PFSK-1 (cell line): Measurements from ENCODE around the gene TNS3.

Experiments
- FOXP2 ChIP-seq: optimal IDR thresholded peaks from 2 replicates; pipeline ENCODE3; 2011; ENCODE audit warnings: borderline replicate concordance, control low read depth, inconsistent platforms; ENCODE audit not compliant: insufficient read depth; ENCODE audit errors: extremely low read length, extremely low read depth
- POLR2AphosphoS5 ChIP-seq: IDR thresholded peaks from 2 replicates; pipeline ENCODE4 v1.6.1; 2012; ENCODE audit warnings: low read depth, mild to moderate bottlenecking, control low read depth, low read length, moderate library complexity
- REST ChIP-seq, 2 experiments: IDR thresholded peaks; 2 replicates each; pipeline versions ENCODE4 v1.6.1 to v1.8.0; 2011 to 2012; ENCODE audit warnings: low read depth in 2 of 2, low read length in 2 of 2, control low read depth in 1 of 2, inconsistent platforms in 1 of 2, mild to moderate bottlenecking in 1 of 2, moderate library complexity in 1 of 2; ENCODE audit not compliant: insufficient read depth in 1 of 2
- SIN3A ChIP-seq: IDR thresholded peaks from 2 replicates; pipeline ENCODE4 v1.6.1; 2012; ENCODE audit warnings: mild to moderate bottlenecking, low read length, moderate library complexity, borderline replicate concordance; ENCODE audit not compliant: insufficient read depth
- TAF1 ChIP-seq: IDR thresholded peaks from 2 replicates; pipeline ENCODE4 v1.6.1; 2012; ENCODE audit warnings: low read length, control low read depth, borderline replicate concordance; ENCODE audit not compliant: insufficient read depth

GRCh38 chr7:47456210-47456955 lies 125.5 kb downstream of the TNS3 start:
- TF ChIP-seq SIN3A (no peak), POLR2AphosphoS5 (no peak), REST (IDR thresholded peaks at IDR 0.05; ENCODE audit: insufficient read depth in 1 of 2, low read depth in 2 of 2, low read length in 2 of 2) (no peak), TAF1 (no peak), FOXP2 (no peak)
